DOHH2 (cell line): ENCODE results near the gene NXT1.

Experiments
- H3F3A ChIP-seq: fragments of 200-600 bp; sonication (generic), shearing (Covaris generic); 2 replicates; pipeline ENCODE4 v1.6.0; 2016; ENCODE audit warnings: antibody characterized with exemption, mild to moderate bottlenecking; ENCODE audit not compliant: control insufficient read depth, insufficient read depth
- H3K27ac ChIP-seq: fragments of 200-600 bp; sonication (generic); 2 replicates; pipeline ENCODE4 v1.5.1; 2014; ENCODE audit warnings: low read depth, mild to moderate bottlenecking, low read length, moderate library complexity
- H3K27me3 ChIP-seq: fragments of 200-600 bp; sonication (generic); 2 replicates; pipeline ENCODE4 v1.6.1; 2014; ENCODE audit warnings: mild to moderate bottlenecking, low read length, mixed read lengths; ENCODE audit not compliant: control insufficient read depth
- H3K36me3 ChIP-seq: fragments of 200-600 bp; sonication (generic); 2 replicates; pipeline ENCODE4 v1.6.1; 2014; ENCODE audit warnings: mild to moderate bottlenecking, low read length, moderate library complexity, mixed read lengths; ENCODE audit not compliant: control insufficient read depth
- H3K4me1 ChIP-seq: fragments of 200-600 bp; sonication (generic); 2 replicates; pipeline ENCODE4 v1.6.1; 2014; ENCODE audit warnings: mild to moderate bottlenecking, low read length, mixed read lengths; ENCODE audit not compliant: control insufficient read depth
- H3K4me2 ChIP-seq: fragments of 200-600 bp; sonication (generic); 2 replicates; pipeline ENCODE4 v1.6.0; 2014; ENCODE audit warnings: mild to moderate bottlenecking, low read length, moderate library complexity
- H3K4me3 ChIP-seq: fragments of 200-600 bp; sonication (generic); 2 replicates; pipeline ENCODE4 v1.5.1; 2014; ENCODE audit warnings: mild to moderate bottlenecking, low read length, mixed read lengths
- H3K79me2 ChIP-seq: fragments of 200-600 bp; sonication (generic); 2 replicates; pipeline ENCODE4 v1.6.1; 2014; ENCODE audit warnings: mild to moderate bottlenecking, low read length, mixed read lengths; ENCODE audit not compliant: control insufficient read depth
- H3K9me2 ChIP-seq: fragments of 200-600 bp; sonication (generic); replicated peaks from 2 replicates; pipeline ENCODE4 v1.6.1; 2014; ENCODE audit warnings: mild to moderate bottlenecking, low read length, mixed read lengths; ENCODE audit not compliant: control insufficient read depth
- H3K9me3 ChIP-seq: fragments of 200-600 bp; sonication (generic); 2 replicates; pipeline ENCODE4 v1.6.1; 2014; ENCODE audit warnings: antibody characterized with exemption, low read length, mixed read lengths; ENCODE audit not compliant: control insufficient read depth, insufficient read depth
- H4K20me1 ChIP-seq: fragments of 200-600 bp; sonication (generic); 2 replicates; pipeline ENCODE4 v1.6.0; 2014; ENCODE audit warnings: low read depth, mild to moderate bottlenecking, antibody characterized with exemption, low read length, moderate library complexity; ENCODE audit not compliant: control insufficient read depth, insufficient read depth
- CTCF ChIP-seq: fragments of 200-600 bp; sonication (generic); IDR thresholded peaks from one replicate; pipeline ENCODE4 v1.5.1; 2014; ENCODE audit warnings: antibody characterized with exemption, mild to moderate bottlenecking, low read depth, low read length; ENCODE audit not compliant: poor library complexity, severe bottlenecking
- EZH2phosphoT487 ChIP-seq: fragments of 200-600 bp; sonication (generic); IDR thresholded peaks from 2 replicates; pipeline ENCODE4 v1.6.1; 2017; ENCODE audit warnings: borderline replicate concordance, mild to moderate bottlenecking, antibody characterized with exemption, low read length, moderate library complexity, mixed read lengths

NXT1 gene

GRCh38 chr20:23403751-23404150, 53.2 kb downstream of the NXT1 start:
- no peaks in the 10 kb centered on the region for H3F3A ChIP-seq
- H3K9me3 ChIP-seq = no peaks in the 10 kb centered on the region
- H3K4me2 ChIP-seq = no peak overlapping the region
- peaks cover 50% of the 10 kb centered on the region for H3K79me2 ChIP-seq
- no peaks in the 10 kb centered on the region; the same call in 1 of the 2 replicates for H4K20me1 ChIP-seq
- peaks cover 4% of the 10 kb centered on the region; the same call in 1 of the 2 replicates for H3K36me3 ChIP-seq
- no peak overlapping the region for H3K4me3 ChIP-seq
- TF ChIP-seq EZH2phosphoT487 = no peak
- no peak for TF ChIP-seq CTCF
- no peaks in the 10 kb centered on the region for H3K4me1 ChIP-seq
- no peaks in the 10 kb centered on the region for H3K27me3 ChIP-seq
- no peaks in the 10 kb centered on the region for H3K9me2 ChIP-seq
- H3K27ac ChIP-seq = no peak overlapping the region

GRCh38 chr20:23404196-23404595, 53.6 kb downstream of the NXT1 start:
- Histone ChIP-seq H3K4me3 (no peak overlapping the region), H4K20me1 (no peaks in the 10 kb centered on the region; the same call in 1 of the 2 replicates), H3K79me2 (peaks cover 55% of the 10 kb centered on the region), H3K27me3 (no peaks in the 10 kb centered on the region), H3K4me2 (no peak overlapping the region), H3K27ac (no peak overlapping the region), H3K36me3 (peaks cover 4% of the 10 kb centered on the region; the same call in 1 of the 2 replicates), H3K9me2 (no peaks in the 10 kb centered on the region), H3F3A (no peaks in the 10 kb centered on the region), H3K9me3 (no peaks in the 10 kb centered on the region), H3K4me1 (no peaks in the 10 kb centered on the region)
- TF ChIP-seq EZH2phosphoT487 (no peak), CTCF (no peak)
